GM21447 (cell line): Measurements from ENCODE around the gene IPO5.
"Not testable (repeated sequence)": the region's sequence is repeated elsewhere in the genome, so short reads cannot be mapped to it uniquely, and the experiment has no call there.

Source experiments
- ATAC-seq: cut with Tn5 transposase; IDR thresholded peaks from one replicate; pipeline ENCODE4 v1.9.1; 2021; ENCODE audit not compliant: unreplicated experiment

The IPO5 gene

GRCh38 chr13:98007001-98007400 is 53.5 kb downstream of the IPO5 start:
- ATAC-seq, result no peak

GRCh38 chr13:98013241-98013640 is 59.8 kb downstream of the IPO5 start:
- no peak for ATAC-seq

GRCh38 chr13:98014766-98015165 is 61.3 kb downstream of the IPO5 start:
- no peak for ATAC-seq

DNA sequence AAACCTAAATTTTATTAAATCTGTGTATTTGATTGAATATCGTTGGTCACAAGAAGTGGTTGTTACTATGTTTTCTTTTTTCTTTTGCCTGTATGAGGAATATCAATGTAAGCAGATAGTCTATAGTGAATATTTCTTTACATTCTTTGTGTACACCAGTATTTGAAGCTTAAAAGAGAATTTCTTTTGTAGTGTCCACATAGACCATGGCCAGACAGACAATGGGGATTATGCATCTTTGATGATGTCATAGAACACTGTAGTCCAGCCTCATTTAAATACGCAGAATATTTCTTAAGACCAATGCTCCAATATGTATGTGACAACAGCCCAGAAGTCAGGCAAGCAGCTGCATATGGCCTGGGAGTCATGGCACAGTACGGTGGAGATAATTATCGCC is 64.8 kb downstream of the IPO5 start:
- ATAC-seq, result no peak

DNA sequence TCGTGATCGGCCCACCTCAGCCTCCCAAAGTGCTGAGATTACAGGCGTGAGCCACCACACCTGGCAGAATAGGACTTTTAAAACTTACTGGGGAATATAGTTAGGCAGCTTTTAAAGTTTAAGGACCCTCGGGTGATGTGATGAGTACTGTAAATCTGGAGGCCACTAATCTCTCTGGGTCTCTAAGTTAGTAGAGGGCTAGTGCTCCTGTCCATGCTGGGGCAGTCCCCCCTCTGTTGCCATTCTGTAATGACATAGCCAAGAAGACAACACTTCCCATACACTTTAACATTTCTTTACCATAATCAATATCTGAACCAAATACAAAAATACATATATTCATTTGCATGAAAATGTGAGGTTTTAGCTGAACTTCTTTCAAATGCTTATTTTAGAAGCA is 65.7 kb downstream of the IPO5 start:
- no peak for ATAC-seq

GRCh38 chr13:98020271-98020670 is 66.8 kb downstream of the IPO5 start:
- no peak for ATAC-seq

- no peak for ATAC-seq
These were observed 68.7 kb downstream of the IPO5 start for GRCh38 chr13:98022210-98022609.

DNA sequence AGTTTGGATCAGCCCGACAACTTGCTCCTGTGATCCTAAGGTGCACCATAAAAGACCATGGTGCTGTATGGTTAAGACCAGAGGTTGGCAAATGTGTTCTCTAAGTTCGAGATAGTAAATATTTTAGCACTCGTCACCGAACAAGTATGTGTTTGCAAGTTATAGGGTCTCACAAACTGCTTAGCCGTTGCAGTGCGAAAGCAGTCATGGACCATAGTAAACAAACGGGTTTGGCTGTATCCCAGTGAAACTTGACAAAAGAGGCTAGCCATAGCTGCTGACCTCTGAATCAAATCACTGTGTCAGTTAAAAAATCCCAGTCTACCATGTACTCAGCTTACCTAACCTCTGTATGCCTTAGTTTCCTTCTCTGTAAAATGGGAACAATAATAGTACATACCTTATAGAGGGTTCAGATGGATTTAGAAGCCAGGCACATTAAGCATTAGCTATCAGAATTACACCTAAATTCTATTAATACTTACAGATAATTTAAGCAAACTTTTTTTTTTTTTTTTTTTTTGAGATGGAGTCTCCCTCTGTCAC is 72.1 kb downstream of the IPO5 start:
- ATAC-seq, result no peak

- ATAC-seq, result no peak
These were observed 73.0 kb downstream of the IPO5 start for GRCh38 chr13:98026457-98026857.

DNA sequence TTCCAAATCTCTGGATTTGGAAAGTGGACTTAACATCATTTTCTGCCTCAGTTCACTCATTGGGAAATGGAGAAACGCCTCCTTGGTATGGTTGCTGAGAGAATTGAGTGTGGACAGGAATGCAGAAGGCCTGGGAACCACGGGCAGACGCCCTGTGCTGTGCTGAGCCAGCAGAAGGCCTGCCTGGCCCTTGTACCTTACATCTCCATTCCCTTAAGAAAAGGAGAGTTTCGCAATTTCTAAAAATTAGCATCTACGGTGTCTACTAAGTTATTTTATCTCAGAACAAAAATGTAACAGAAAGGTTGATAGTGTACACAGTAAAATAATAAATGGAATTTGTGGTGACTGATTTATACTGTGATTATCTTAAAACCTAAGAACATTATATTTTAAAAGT is 78.7 kb downstream of the IPO5 start:
- ATAC-seq, result no peak

DNA sequence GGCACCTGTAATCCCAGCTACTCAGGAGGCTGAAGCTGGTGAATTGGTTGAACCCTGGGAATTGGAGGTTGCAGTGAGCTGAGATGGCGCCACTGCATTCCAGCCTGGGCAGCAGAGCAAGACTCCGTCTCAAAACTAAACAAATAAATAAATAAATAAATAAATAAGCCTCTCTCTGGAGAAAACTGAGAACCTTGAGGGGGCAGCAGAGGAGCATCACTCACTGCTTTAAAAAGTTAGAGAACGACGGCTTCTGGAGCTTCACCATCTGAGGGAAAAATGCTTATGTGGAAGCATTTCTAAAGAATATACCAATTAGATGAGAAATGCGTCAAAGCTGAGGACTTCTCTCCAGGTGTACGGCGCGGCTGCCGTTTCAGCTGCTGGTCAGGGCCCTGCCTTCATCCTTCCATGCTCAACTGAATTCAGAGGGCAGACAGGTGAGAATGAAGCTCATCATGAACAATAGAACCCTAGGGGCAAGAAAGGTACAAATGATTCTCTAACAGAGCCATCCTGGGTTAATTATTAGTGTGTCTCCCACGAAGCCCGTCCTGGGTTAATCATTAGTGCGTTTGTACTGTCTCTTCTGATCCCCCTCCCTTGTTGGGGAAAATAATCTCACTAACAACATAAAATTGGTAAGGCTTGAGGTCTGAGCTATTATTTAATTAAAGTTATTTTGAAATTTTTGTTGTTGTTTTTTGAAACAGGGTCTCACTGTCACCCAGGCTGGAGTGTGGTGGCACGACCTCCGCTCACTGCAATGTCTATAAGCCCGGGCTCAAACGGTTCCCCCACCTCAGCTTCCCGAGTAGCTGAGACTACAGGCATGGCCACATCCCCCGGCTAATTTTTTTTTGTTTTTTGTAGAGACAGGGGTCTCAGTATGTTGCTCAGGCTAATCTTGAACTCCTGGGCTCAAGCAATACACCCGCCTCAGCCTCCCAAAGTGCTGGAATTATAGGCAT is 80.1 kb downstream of the IPO5 start:
- no peak for ATAC-seq

DNA sequence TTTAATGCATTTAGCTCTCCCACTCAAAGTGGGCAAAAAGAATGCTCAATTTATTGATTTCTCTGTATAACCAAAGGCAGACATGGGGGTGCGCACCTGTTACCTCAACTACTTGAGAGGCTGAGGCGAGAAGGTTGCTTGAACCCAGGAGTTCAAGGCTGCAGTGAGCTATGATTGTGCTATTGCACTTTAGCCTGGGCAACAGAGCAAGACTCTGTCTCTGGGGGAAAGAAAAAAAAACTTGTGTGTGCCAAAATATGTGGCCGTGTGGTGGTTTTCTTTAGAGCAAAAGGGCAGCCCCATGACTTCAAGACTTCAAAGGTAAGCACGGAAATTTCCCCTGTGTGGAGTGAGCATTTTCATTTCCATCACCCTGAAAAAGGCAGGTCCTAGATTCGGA is 81.9 kb downstream of the IPO5 start:
- no peak for ATAC-seq

DNA sequence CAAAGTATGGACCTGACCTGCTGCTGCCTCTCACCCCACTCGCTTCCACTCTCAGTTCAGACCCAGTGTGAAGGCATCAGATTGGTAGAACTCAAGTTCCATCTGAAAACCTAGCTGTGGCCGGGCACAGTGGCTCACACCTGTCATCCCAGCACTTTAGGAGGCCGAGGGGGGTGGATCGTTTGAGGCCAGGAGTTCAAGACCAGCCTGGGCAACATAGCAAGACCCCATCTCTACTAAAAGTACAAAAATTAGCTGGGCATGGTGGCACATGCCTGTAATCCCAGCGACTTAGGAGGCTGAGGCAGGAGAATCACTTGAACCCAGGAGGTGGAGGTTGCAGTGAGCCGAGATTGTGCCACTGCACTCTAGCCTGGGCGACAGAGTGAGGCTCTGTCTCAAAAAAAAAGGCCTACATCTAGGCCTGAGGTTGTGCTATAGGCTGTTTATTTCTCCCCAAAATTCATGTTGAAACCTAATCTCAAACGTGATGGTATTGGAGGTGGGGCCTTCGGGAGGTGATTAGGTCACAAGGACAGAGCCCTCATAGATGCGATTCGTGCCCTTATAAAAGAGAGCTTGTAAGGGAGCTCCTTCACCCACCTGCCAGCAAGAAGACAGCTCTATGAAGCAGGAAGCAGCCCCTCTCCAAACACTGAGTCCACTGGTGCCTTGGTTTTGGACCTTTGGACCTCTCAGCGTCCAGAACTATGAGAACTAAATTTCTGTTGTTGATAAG is 83.3 kb downstream of the IPO5 start:
- not testable (repeated sequence) for ATAC-seq

DNA sequence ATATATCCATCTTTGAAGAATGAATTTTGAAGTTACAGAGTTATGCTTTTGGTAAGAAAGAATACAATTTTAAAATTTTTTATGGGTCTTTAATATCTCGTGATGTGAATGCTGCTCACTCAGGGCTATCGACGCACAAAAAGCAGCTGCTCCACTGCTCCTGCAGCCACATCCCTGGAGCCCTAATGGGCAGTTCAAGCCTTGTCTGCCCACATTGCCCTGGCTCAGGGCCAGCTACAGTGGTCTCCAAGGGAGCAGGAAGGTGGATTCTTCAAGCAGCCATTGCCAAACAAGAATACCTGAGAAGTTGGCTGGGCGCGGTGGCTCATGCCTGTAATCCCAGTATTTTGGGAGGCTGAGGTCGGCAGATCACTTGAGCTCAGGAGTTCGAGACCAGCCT is 85.8 kb downstream of the IPO5 start:
- no peak for ATAC-seq

- no peak for ATAC-seq
These were observed 86.5 kb downstream of the IPO5 start for GRCh38 chr13:98039964-98040363.

- ATAC-seq, result no peak
These were observed 87.8 kb downstream of the IPO5 start for GRCh38 chr13:98041081-98041820.

GRCh38 chr13:98044301-98044700 is 90.8 kb downstream of the IPO5 start:
- ATAC-seq, result no peak

GRCh38 chr13:98047785-98048184 is 94.3 kb downstream of the IPO5 start:
- ATAC-seq, result not testable (repeated sequence)

- no peak for ATAC-seq
These were observed 94.8 kb downstream of the IPO5 start for GRCh38 chr13:98048265-98048664.

DNA sequence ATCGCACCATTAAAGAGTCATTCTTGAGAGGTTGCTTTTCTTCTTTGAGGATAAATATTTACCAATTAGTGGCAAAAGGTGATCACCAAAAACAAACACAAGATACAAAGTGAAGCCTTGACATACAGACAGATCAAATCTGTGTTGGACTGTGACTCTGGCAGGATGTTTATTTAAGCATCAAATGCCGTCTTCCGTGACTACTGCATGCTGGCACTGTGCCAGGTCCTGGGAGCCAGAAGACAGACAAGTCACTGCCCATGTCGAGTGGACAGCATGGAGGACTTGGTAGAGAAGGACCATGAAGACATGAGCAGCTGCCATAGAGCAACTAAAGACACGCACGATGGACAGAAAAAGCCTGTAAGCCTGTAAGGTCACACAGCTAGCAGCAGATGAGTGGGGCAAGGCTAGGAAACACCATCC is 96.6 kb downstream of the IPO5 start:
- no peak for ATAC-seq

GRCh38 chr13:98052412-98052811 is 98.9 kb downstream of the IPO5 start:
- ATAC-seq, result no peak
